G401 (cell line): ENCODE measurements around the gene ZNF189. TPM values are rescaled to one million over a fixed set of nuclear protein-coding genes. Genes with fewer than 3 reads are reported as not detected.

Experiments used
- DNase-seq: peaks from one replicate; pipeline ENCODE4 v3.0.0-alpha.2; 2015; ENCODE audit warnings: low spot score
- in situ Hi-C: cut with HindIII; loops from 2 replicates; pipeline ENCODE4 v1.10.0; 2016; ENCODE audit warnings: low sequenced_read_pairs, mixed read lengths
- total RNA-seq: library from RNA; depleted of rRNA; stranded (reverse); fragments of >200 nt; shearing (Covaris generic); gene quantifications from 2 replicates; pipeline ENCODE4 v1.2.3, GENCODE V29; 2014; rRNA removed

ZNF189 gene
- 12.8 and 23.6 TPM in 2 replicates for total RNA-seq

DNA sequence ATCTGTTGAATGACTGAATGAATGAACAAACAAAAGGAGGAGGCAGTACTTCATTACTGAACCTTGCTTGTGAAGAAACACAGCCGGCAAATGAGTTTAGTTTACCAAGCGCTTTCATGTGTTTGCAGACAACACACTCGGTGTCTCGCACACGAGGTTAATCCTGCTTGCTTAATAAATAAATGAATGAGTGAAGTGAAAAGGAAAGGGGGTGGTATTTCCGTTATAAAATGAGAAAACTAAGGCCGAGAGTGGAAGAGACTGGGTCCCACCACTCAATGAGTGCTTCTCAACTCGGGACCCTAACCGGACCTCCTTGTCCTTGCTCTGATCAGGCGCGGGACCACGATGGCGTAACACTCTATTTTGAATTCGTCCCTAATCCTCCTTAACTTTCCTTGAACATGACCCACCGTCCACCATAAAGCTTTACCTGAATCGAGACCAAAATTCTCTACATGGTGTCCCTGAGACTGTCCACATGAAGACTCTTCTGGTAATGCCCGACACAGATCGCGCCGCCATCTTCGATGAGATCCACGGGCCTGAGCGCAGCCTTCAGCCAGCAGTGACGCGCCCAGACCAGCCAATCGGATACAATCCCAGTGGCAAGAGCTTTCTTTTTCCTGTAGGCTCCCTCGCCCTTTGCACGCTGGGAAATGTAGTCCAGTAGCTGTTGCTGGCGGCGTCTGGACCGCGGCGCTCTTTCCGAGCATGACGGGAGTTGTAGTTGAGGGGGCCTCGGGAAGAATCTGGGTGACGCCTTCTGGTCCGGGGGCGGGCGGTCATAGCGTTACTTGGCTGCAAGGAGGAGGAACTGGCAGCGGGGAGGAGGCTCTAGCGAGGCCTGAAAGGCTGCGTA lies at the start of gene ZNF189, which contains the start of gene MRPL50:
ZNF189 (plus strand) TSS at position 784 of the 862 bp plus-strand sequence. CDS start 306 bp downstream, outside the sequence.
MRPL50 (minus strand) TSS at position 551 of the 862 bp plus-strand sequence; CDS start at position 525, 26 bp downstream.
- peak; percentile 100 for DNase-seq
- in situ Hi-C loops = no loop called here

DNA sequence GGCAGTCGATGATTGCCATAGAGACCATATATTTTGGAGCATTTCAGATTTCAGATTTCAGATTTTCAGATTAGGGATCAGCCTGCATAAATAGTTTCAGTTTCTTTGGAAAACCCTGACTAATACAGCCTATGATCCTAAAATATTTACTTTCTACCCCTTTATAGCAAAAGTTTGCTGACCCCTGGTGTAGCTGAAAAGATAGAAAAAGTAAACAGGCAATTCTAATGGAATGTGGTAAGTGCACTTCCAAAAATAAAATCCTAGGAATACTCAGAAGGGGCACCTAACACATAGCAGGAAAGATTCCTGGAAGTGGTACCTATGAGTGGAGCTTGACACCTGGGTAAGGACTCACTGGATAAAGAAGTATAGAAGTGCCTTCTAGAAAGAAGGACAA lies 48.4 kb upstream of the ZNF189 start:
- no peak for DNase-seq
- in situ Hi-C loops = no loop called here

DNA sequence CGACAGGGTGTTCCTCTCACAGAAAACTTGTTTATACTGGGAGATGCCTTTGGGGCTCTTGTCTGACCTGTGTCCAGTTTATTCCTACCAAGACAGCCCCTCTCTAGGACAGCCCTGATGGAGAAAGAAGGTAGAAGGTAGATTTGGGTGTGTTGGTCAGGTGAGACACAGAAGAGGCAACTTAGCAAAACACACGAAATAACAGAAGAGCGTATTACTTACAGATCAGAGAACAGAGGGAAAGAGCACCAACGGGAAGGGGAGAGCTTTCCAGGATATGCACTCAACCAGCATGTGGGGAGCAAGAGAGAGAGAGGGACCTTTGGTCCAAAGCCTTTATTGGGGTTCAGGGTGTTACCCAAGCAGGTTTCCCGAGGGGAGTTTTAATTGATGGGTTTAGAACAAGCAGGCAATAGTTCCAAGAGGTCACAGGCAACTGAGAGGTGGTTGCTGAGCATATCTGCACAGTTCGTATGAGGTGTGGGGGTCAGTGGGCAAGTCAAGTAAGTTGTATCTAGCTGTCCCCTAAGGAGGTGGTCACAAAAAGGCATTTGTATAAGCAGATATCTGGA lies 45.7 kb upstream of the ZNF189 start:
- DNase-seq = no peak
- in situ Hi-C loops = no loop called here

DNA sequence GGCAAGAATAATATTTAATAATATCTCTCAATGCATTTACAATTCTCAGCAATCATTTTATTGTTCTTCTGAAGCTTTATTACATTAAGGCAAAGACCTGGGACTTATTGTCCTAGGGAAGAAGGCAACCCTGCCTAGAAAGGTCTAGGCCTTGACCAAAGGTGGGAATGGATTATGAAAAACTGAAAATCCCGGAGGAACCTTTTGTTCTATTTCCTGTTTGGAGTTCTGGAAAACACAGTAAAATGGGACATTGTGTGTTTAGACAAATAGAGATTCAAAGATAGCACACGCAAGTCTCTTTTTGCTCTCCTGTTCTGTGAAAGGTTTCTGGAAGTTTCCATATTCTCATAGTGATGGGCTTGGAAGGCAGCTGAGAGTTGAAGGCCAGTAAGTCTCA lies 45.0 kb upstream of the ZNF189 start:
- in situ Hi-C loops = no loop called here
- DNase-seq = no peak

DNA sequence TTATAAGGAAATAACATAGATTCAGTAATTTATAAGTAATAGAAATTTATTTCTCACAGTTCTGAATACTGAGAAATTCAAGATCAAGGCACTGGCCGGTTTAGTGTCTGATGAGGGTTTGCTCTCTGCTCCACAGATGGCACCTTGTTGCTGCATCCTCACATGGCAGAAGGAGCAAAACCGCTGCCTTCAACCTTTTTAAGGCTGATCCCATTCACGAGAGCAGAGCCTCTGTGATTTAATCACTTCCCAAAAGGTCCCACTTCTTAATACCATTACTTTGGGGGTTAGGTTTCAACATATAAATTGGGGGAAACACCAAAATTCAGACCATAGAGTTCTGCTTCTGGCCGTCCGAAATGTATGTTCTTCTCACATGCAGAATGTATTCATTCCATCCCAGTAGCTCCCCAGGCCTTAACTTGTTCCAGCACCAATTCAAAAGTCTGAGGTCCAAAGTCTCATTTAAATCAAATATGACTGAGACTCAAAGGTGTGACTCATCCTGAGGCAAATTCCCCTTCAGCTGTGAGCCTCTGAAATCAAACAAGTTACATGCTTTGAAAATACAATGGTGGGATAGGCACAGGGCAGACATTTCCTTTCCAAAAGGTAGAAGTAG lies 44.4 kb upstream of the ZNF189 start:
- DNase-seq = no peak
- in situ Hi-C loops = no loop called here

DNA sequence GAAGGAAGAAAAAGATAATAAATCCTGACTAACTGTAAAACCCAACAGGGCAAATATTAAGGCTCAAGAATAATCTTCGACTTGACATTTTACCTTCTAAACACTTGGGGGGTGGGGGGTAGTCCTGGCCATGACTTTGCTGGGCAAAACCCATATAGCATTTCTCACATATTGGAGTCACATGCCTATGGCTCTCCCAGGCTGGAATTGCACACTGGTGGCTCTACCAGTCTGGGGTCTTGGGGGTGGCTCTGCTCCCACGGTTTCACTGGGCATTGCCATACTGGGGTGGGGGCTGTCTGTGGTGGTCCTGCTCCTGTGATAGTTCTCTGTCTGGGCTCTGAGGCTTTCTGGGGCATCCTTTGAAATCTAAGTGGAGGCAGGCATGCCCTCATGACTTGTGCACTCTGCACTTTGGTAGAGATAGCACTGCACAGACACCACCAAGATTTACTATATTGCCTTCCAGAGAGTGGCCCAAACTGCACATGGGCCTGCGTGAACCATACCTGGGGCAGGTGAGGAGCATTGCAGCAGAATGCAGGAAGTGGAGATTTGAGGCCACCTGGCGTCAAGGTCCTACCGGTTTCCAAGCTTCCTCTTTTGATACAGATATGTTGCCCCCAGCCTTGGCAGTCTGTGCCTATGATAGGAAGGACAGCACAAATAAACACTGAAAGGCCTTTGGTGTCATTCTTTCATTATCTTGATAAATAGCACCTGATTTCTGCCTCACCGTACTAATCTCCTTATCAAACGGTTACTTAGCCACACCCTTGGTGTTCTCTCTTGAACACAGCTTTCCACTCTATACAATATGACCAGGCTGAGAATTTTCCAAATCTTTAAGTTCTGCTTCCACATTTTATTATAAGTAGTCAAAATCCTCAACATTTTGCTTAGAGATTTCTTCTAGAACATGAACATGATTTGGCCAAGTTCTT lies 43.6 kb upstream of the ZNF189 start:
- DNase-seq = no peak
- in situ Hi-C loops = no loop called here

DNA sequence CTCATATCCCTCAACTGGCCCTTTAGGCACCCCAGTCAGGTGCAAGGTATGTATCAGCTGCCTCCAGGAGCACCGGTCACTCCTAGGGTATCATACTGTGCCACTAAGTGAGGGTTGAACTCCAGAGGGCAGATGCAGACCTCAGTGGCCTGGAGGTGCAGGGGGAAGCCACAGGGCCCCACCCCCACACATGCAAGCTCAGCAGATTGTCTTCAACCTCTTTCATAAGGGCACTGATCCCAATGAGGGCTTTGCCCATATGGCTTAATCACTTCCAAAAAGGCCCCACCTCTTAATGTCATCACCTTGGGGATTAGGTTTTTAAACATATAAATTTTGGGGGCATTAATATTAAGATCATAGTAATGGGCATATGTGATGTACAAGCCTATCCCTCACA lies 42.0 kb upstream of the ZNF189 start:
- DNase-seq = no peak
- in situ Hi-C loops = no loop called here

DNA sequence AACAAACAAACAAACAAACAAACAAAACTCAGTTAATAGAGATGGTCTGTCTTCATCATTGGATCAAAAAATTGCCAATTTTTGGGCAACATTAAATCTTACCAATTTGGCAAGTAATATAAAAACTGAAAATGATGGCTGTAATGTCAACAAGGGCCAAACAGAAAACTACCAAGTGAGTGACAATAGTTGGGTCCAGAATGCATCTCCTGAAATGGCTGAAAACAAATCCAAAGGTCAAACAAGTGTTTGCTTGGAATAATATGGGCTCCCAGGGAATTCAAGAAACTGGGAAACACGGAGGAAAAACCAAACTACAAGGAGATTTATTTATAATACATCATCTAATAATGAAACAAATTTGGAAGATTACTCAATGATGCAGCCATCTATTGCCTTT lies 39.0 kb upstream of the ZNF189 start:
- in situ Hi-C loops = no loop called here
- DNase-seq = no peak

DNA sequence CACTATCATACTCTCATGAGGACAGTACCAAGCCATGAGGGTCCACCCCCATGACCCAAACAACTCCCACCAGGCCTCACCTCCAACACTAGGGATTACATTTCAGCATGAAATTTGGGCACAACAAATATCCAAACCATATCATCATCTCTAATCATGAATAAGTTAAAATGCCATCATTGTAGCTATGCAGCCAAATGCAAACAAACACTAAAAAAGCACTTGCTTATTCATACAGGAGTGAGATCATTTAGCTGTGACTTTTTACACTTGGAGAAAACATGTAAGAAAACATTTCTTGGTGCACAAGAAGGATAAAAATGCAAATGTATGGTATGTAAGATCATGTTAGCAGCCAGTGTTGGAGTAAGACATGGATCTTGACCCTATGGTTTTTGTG lies 38.0 kb upstream of the ZNF189 start:
- DNase-seq = no peak
- in situ Hi-C loops = no loop called here

DNA sequence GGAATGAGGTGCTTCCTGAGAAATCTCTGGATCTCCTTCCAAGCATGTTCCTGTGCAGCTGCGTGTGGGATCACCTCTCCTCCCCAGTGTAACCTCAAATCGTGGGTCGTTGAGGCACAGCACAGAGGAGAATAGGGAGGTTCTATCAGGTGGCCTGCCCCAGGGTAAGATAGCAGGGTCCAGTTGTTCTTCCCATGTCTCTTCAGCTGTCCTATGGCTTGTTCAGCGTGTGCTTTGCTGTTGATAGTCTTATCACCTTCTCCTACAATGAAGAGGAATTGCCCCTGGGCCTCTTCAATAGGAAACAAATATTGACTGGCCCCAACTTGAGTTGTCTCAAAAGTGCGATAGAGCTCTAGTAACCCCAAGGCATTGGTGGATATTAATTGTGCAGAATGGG lies 36.2 kb upstream of the ZNF189 start:
- in situ Hi-C loops = no loop called here

DNA sequence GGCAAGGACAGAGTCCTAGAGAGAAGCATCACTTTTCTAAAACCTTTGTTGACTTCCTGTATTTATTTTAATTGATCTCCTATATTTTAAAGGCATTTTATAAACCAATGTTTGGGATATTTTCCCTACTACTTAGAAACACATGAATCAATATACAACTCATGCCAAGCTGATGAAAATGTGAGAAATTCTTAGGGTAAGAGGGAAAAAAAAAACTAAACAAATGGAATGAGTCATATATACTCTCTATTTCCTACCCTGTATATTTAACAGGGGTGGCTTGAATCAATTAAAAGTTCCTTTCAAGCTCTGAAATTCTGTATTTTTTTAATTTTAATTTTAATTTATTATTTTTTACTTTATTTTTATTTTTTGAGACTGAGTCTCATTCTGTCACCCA lies 33.5 kb upstream of the ZNF189 start:
- in situ Hi-C loops = no loop called here
- no peak for DNase-seq

More for the DNA sequence above, 36.2 kb upstream of the ZNF189 start:
- DNase-seq = no peak

DNA sequence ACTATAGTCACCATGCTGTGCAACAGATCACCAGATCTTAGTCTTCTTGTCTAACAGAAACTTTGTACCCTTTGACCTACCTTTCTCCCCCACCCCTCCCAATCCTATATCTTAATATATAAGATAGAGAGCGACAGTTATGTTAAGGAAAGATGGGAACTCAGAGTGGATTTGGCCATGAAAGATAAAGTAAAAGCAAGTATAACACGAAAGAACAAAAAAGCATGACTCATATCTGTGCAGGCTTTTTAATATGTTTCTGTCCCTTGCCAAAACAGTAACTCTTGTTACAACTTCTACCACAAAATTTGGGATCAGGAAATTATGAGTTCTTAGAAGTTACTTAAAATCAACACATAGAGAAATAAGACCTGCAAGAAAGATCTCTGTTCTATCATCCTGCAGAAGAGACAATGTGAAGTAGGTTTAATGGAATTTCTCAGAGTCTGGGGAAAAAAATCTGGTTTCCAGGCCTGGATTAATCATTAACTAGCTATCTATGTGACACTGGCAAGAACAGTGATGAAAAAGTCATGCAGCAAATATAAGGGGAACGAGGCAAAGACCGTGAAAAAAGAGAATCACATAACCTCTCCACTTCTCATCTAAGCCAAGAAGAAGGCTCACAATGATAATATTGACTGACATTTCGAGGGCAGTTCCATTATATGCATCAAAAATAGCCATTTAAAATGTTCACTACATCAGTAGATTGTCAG lies 32.5 kb upstream of the ZNF189 start:
- in situ Hi-C loops = no loop called here
- no peak for DNase-seq

DNA sequence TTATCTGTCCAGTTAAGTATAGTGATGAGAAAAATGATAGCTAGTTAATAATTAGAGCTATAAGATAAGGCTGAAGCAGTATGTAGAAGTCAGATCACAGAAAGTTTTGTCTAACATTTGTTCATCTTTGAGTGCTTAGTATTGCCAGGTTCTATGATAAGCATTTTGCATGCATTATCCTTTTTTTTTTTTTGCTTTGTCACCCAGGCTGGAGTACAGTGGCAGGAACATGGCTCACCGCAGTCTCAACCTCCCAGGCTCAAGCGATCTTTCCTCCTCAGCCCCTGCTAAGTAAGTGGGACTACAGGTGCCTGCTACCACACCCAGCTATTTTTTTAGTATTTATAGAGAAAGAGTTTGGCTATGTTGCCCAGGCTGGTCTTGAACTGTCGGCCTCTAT lies 31.3 kb upstream of the ZNF189 start:
- DNase-seq = no peak
- in situ Hi-C loops = no loop called here

DNA sequence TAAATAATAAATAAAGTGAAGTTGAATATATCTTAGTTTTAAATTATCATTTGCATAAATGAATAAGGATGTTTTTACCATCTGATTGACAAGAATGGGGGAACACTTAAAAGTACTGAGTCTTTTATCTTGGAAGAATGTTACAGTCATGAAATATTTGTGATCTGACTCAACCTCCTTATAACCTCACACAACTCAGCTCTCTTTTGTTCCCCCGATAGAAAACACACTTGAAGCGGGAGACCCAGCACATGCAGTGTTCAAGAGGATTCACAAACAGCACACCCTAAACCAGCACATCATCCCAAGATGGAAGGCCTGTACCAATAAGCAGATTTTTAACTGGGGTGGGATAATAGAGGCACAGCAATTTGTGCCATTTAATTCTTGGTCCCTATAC lies 29.4 kb upstream of the ZNF189 start:
- in situ Hi-C loops = no loop called here
- no peak for DNase-seq

DNA sequence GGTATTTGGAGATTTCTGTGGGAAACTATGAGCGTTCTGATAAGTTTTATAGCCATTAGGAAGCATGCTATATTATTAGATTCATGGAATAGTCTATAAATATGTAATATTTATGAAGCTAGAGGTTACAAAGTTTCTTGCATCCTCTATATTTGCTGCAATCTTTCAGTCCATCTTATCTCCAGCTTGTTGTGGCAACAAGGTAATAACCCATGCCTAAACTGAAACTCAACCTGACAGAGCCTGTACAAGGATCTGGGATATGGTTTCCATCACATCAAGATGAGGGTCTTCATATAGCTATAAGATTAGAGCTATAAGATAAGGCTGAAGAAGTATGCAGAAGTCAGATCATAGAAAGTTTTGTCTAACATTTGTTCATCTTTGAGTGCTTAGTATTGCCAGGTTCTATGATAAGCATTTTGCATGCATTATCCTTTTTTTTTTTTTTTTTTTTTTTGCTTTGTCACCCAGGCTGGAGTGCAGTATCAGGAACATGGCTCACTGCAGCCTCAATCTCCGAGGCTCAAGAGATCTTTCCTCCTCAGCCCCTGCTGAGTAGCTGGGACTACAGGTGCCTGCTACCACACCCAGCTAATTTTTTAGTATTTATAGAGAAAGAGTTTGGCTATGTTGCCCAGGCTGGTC lies 28.6 kb upstream of the ZNF189 start:
- DNase-seq = no peak
- in situ Hi-C loops = no loop called here

DNA sequence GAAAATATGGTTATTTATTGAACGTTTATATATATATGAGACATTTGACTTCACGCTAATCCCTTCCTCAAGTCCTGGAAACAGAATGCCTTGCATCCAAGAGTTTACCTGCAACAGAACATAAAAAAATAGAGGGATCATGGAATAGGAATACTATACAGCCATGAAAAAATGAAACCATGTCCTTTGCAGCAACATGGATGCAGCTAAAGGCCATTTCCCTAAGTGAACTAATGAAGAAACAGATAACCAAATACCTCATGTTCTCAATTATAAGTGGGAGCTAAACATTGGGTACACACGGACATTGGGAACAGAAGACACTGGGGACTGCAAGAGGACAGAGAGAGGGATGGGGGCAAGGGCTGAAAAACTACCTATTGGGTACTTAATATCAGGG lies 26.8 kb upstream of the ZNF189 start:
- in situ Hi-C loops = no loop called here
- DNase-seq = no peak

DNA sequence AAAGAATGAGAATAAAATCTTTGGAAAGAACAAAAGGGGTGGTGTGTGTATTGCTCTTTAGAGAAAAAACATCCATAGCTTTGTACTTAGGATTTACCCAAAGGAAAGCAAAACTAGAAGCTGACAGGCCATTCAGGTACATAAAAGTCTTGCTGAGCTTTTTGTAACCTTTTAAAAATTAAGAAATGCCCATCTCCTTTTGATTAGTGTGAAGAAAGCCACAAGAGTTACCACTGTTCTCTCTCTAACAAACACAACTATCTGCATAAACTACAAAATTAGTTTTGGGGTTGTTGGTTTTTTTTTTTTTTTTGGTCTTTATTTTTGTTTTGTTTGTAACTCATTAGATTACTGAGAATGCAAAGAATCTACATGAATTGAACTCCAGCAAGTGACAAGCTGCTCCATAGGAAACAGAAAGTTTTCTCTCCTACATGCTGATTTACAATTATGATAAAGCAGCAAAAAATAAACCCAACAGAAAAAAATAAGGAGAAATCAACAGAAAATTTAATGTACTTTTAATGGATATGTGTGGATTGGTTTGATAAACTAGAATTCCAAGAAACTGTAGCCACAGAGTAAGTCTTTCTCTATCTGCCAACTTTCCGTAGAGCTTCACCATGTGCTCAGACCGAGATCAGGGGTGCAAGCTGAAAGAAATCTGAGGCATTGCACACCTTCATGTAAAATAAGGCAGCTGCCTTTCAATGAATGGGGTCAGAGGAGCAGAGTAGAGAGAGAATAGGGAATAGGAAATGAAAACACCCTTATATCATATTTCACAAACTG lies 26.1 kb upstream of the ZNF189 start:
- no peak for DNase-seq
- in situ Hi-C loops = no loop called here
